Astrocyte of the hippocampus (primary cell): ENCODE measurements around the gene USP22.

ENCODE experiments used
- DNase-seq: peaks from one replicate; pipeline ENCODE4 v3.0.0; 2011; ENCODE audit warnings: low read depth, low spot score

The USP22 gene

GRCh38 chr17:20952183-20952582, 90.6 kb downstream of the USP22 start:
- DNase-seq, result no peak
